ENCODE data around the gene RAB7A. TPM values are rescaled to one million over a fixed set of nuclear protein-coding genes. Genes with fewer than 3 reads are reported as not detected.

The RAB7A gene
- total RNA-seq (100 to 1,000 TPM; 127 to 271 TPM), polyA plus RNA-seq (100 to 1,000 TPM; 164 to 254 TPM)
- long read RNA-seq, donor 1, transcript RAB7A-201 (6 exons, 2,244 nt): major isoform, 72 of 197 reads
- long read RNA-seq, donor 1, partial matches to known transcripts: 118 of 197 reads
- long read RNA-seq, donor 1, other reads (novel, unspliced or antisense): 6 of 197 reads
- long read RNA-seq, donor 2, transcript RAB7A-201 (6 exons, 2,244 nt): major isoform, 23 of 37 reads
- long read RNA-seq, donor 2, partial matches to known transcripts: 12 of 37 reads
- long read RNA-seq, donor 2, other reads (novel, unspliced or antisense): 0 of 37 reads
- long read RNA-seq, donor 3, transcript RAB7A-201 (6 exons, 2,244 nt): major isoform, 39 of 57 reads
- long read RNA-seq, donor 3, partial matches to known transcripts: 18 of 57 reads
- long read RNA-seq, donor 3, other reads (novel, unspliced or antisense): 0 of 57 reads
- long read RNA-seq, donor 4, transcript RAB7A-201 (6 exons, 2,244 nt): major isoform, 35 of 44 reads
- long read RNA-seq, donor 4, partial matches to known transcripts: 6 of 44 reads
- long read RNA-seq, donor 4, other reads (novel, unspliced or antisense): 0 of 44 reads
- long read RNA-seq, donor 5, transcript RAB7A-207 (3 exons, 552 nt): minor isoform, 6 of 146 reads
- long read RNA-seq, donor 5, transcript RAB7A-201 (6 exons, 2,244 nt): major isoform, 95 of 146 reads
- long read RNA-seq, donor 5, partial matches to known transcripts: 45 of 146 reads
- long read RNA-seq, donor 5, other reads (novel, unspliced or antisense): 0 of 146 reads

DNA sequence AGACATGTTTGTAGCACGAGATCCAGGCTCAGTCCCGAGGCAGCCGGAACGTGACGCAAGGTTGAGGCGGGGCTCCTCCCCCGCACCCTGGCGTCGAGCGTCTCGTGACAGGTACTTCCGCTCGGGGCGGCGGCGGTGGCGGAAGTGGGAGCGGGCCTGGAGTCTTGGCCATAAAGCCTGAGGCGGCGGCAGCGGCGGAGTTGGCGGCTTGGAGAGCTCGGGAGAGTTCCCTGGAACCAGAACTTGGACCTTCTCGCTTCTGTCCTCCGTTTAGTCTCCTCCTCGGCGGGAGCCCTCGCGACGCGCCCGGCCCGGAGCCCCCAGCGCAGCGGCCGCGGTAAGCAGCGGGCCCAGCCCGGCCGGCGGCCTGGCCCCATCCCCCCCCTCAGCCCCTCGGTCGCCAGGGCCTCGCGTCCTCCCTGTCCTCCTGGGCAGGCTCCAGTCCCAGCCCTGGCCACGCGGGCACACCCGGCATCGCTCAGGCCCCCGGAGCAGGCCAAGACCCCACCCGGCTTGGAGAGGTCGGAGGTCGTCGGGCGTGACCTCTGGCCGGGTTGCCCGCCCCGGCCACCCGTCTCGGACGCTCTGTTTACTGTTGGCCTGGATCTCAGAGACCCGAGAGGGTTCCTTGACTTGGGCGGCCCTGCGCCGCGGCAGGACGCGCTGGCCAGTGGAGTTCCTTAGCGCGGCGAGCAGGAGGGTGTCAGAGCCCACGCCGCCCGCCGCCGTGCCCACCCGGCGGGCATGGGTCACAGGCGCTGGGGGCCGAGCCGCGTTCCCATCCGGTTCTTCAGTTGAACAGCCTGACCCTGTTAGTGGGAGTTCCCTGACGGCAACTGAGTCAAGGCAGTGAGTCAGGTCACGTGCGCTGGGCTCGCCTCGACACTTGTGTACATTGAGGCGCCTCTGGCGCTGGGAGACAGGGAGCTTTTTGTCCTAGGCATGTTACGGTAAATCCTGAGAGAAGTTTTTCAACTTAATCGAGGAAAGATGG, at the start of gene RAB7A:
TSS of gene RAB7A (plus strand) at position 161 of the 994 bp plus-strand sequence. CDS start 69,185 bp downstream, outside the sequence.
- H3K27ac ChIP-seq (ENCODE audit: low read depth in 1 of 2, low read length in 1 of 2): peak within 1 kb of the TSS; percentile 96 to 98
- peak within 1 kb of the TSS; percentile 99 for H3K4me3 ChIP-seq
- no peaks in the 10 kb centered on the region for H3K36me3 ChIP-seq (ENCODE audit: control insufficient read depth in 4 of 4, insufficient read depth in 4 of 4, low read length in 4 of 4)
- DNase-seq (peak; percentile 99), ATAC-seq (ENCODE audit: insufficient read depth, low FRiP score) (peak; percentile 96)
- no peak for TF ChIP-seq CTCF (IDR thresholded peaks at IDR 0.05; ENCODE audit: control extremely low read depth, extremely low read depth)
- peaks cover 0 to 5% (median 3%) of the 10 kb centered on the region in 3 donors for H3K27me3 ChIP-seq (ENCODE audit: control insufficient read depth in 3 of 3, insufficient read depth in 3 of 3, low read length in 2 of 3)
- H3K9me3 ChIP-seq (ENCODE audit: control insufficient read depth in 4 of 4, insufficient read depth in 3 of 4, low read length in 3 of 4): no peaks in the 10 kb centered on the region
- peaks cover 0 to 27% (median 15%) of the 10 kb centered on the region in 5 donors for H3K4me1 ChIP-seq (ENCODE audit: control insufficient read depth in 5 of 5, insufficient read depth in 5 of 5, low read length in 5 of 5)
- H3K9ac ChIP-seq (ENCODE audit: insufficient read depth in 1 of 2, low read length in 2 of 2): peak within 1 kb of the TSS; percentile 76 to 77
- WGBS, 2 donors: 0% methylated on average over 61 to 93 of the region's 93 CpGs

GRCh38 chr3:128679338-128679737, 46.6 kb upstream of the RAB7A start:
- Histone ChIP-seq H3K9ac (ENCODE audit: insufficient read depth in 1 of 2, low read length in 2 of 2) (no peak overlapping the region), H3K27ac (ENCODE audit: low read depth in 1 of 2, low read length in 1 of 2) (no peak overlapping the region), H3K27me3 (ENCODE audit: control insufficient read depth in 3 of 3, insufficient read depth in 3 of 3, low read length in 2 of 3) (no peaks in the 10 kb centered on the region), H3K36me3 (ENCODE audit: control insufficient read depth in 4 of 4, insufficient read depth in 4 of 4, low read length in 4 of 4) (no peaks in the 10 kb centered on the region), H3K4me3 (no peak overlapping the region), H3K9me3 (ENCODE audit: control insufficient read depth in 4 of 4, insufficient read depth in 3 of 4, low read length in 3 of 4) (no peaks in the 10 kb centered on the region), H3K4me1 (ENCODE audit: control insufficient read depth in 5 of 5, insufficient read depth in 5 of 5, low read length in 5 of 5) (peaks cover 0 to 8% (median 0%) of the 10 kb centered on the region in 5 donors)
- DNase-seq: no peak
- no peak for TF ChIP-seq CTCF (IDR thresholded peaks at IDR 0.05; ENCODE audit: control extremely low read depth, extremely low read depth)
- no peak for ATAC-seq (ENCODE audit: insufficient read depth, low FRiP score)
- 98 to 100% methylated on average over 2 of the region's 2 CpGs for WGBS, 2 donors

GRCh38 chr3:128680603-128681368, 45.2 kb upstream of the RAB7A start:
- ATAC-seq (ENCODE audit: insufficient read depth, low FRiP score) (peak; percentile 99), DNase-seq (peak; percentile 99)
- H3K27ac ChIP-seq (ENCODE audit: low read depth in 1 of 2, low read length in 1 of 2): peak overlapping the region; percentile 92 to 97
- 0 to 1% methylated on average over 66 to 67 of the region's 67 CpGs for WGBS, 2 donors
- peak; percentile 98 for TF ChIP-seq CTCF (IDR thresholded peaks at IDR 0.05; ENCODE audit: control extremely low read depth, extremely low read depth)
- peaks cover 0 to 8% (median 0%) of the 10 kb centered on the region in 5 donors for H3K4me1 ChIP-seq (ENCODE audit: control insufficient read depth in 5 of 5, insufficient read depth in 5 of 5, low read length in 5 of 5)
- H3K9ac ChIP-seq (ENCODE audit: insufficient read depth in 1 of 2, low read length in 2 of 2): peak overlapping the region; percentile 89 to 100
- no peaks in the 10 kb centered on the region for H3K36me3 ChIP-seq (ENCODE audit: control insufficient read depth in 4 of 4, insufficient read depth in 4 of 4, low read length in 4 of 4)
- H3K27me3 ChIP-seq (ENCODE audit: control insufficient read depth in 3 of 3, insufficient read depth in 3 of 3, low read length in 2 of 3): no peaks in the 10 kb centered on the region
- peak overlapping the region; percentile 46 for H3K4me3 ChIP-seq
- H3K9me3 ChIP-seq (ENCODE audit: control insufficient read depth in 4 of 4, insufficient read depth in 3 of 4, low read length in 3 of 4): no peaks in the 10 kb centered on the region
